ENCODE results near the gene HDAC11.
"Not testable (repeated sequence)": the region's sequence is repeated elsewhere in the genome, so short reads cannot be mapped to it uniquely, and the experiment has no call there.

GRCh38 chr3:13499246-13499645, 19.1 kb downstream of the HDAC11 start:
- TF ChIP-seq POLR2A, POLR2AphosphoS5 (IDR thresholded peaks at IDR 0.05): not testable (repeated sequence)
- TF ChIP-seq, protein P1, sequence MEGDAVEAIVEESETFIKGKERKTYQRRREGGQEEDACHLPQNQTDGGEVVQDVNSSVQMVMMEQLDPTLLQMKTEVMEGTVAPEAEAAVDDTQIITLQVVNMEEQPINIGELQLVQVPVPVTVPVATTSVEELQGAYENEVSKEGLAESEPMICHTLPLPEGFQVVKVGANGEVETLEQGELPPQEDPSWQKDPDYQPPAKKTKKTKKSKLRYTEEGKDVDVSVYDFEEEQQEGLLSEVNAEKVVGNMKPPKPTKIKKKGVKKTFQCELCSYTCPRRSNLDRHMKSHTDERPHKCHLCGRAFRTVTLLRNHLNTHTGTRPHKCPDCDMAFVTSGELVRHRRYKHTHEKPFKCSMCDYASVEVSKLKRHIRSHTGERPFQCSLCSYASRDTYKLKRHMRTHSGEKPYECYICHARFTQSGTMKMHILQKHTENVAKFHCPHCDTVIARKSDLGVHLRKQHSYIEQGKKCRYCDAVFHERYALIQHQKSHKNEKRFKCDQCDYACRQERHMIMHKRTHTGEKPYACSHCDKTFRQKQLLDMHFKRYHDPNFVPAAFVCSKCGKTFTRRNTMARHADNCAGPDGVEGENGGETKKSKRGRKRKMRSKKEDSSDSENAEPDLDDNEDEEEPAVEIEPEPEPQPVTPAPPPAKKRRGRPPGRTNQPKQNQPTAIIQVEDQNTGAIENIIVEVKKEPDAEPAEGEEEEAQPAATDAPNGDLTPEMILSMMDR (IDR thresholded peaks at IDR 0.05), result not testable (repeated sequence)

Data from upper lobe of left lung (tissue), 4 donors.